Right renal pelvis (tissue), 4 donors: ENCODE data around the gene MTF2. TPM values are rescaled to one million over a fixed set of nuclear protein-coding genes. Genes with fewer than 3 reads are reported as not detected.
"Not testable (repeated sequence)": the region's sequence is repeated elsewhere in the genome, so short reads cannot be mapped to it uniquely, and the experiment has no call there.

Experiments
- DNase-seq, 4 donors: peaks; one replicate each; pipeline ENCODE4 v3.0.0-alpha.2; 2013; ENCODE audit warnings: low read depth in 4 of 4, low spot score in 3 of 4, missing footprints in 1 of 4
- polyA plus RNA-seq, 4 donors: library from polyadenylated mRNA; unstranded; fragments of 120-200 nt; gene quantifications; one replicate each; pipeline ENCODE4 v1.2.1, GENCODE V29; 2013; ENCODE audit not compliant: insufficient read length in 4 of 4

The MTF2 gene
- polyA plus RNA-seq = 10 to 100 TPM; 39.2 to 51.2 (median 45.9) TPM

GRCh38 chr1:93078986-93079654, at the start of gene MTF2:
MTF2 (plus strand) TSS chr1:93079283; CDS start chr1:93079527, 244 bp downstream.
- DNase-seq = peak; percentile 95 to 96 (median 95)

- DNase-seq = no peak
Observed at GRCh38 chr1:93029317-93029716, 49.8 kb upstream of the MTF2 start.

GRCh38 chr1:93030191-93030590, 48.9 kb upstream of the MTF2 start:
- not testable (repeated sequence) for DNase-seq

- no peak for DNase-seq
Observed at GRCh38 chr1:93031711-93032110, 47.4 kb upstream of the MTF2 start.

GRCh38 chr1:93033029-93033428, 46.1 kb upstream of the MTF2 start:
- DNase-seq = no peak

- DNase-seq = no peak
Observed at GRCh38 chr1:93033785-93034184, 45.3 kb upstream of the MTF2 start.

- DNase-seq = no peak
Observed at GRCh38 chr1:93034397-93034796, 44.7 kb upstream of the MTF2 start.

- no peak for DNase-seq
Observed at GRCh38 chr1:93036672-93037071, 42.4 kb upstream of the MTF2 start.

GRCh38 chr1:93042187-93043056, 36.7 kb upstream of the MTF2 start:
- no peak for DNase-seq

GRCh38 chr1:93043057-93043557, 36.0 kb upstream of the MTF2 start:
- no peak for DNase-seq

GRCh38 chr1:93047618-93048017, 31.5 kb upstream of the MTF2 start:
- DNase-seq = no peak

- no peak for DNase-seq
Observed at GRCh38 chr1:93051961-93052360, 27.1 kb upstream of the MTF2 start.

- DNase-seq = no peak
Observed at GRCh38 chr1:93056214-93056613, 22.9 kb upstream of the MTF2 start.

GRCh38 chr1:93056649-93057048, 22.4 kb upstream of the MTF2 start:
- DNase-seq = no peak

- no peak for DNase-seq
Observed at GRCh38 chr1:93061895-93062792, 16.9 kb upstream of the MTF2 start.

- no peak for DNase-seq
Observed at GRCh38 chr1:93076268-93076667, 2.8 kb upstream of the MTF2 start.

- peak in 1 of 4 donors; percentile 3 for DNase-seq
Observed at GRCh38 chr1:93078203-93078602, 880 bp upstream of the MTF2 start.

- DNase-seq = peak in 1 of 4 donors; percentile 23
Observed at GRCh38 chr1:93078638-93078985, 471 bp upstream of the MTF2 start.

GRCh38 chr1:93079685-93080141, 630 bp downstream of the MTF2 start:
- peak in 3 of 4 donors; percentile 18 to 45 (median 44) for DNase-seq

- peak in 2 of 4 donors; percentile 47 to 57 for DNase-seq
Observed at GRCh38 chr1:93080179-93080823, 1.2 kb downstream of the MTF2 start.
